Right lobe of liver (tissue), 6 donors: Measurements from ENCODE around the gene TNRC6C. TPM values are rescaled to one million over a fixed set of nuclear protein-coding genes. Genes with fewer than 3 reads are reported as not detected.

Experiments used
- ATAC-seq, 4 donors: fragments of 200-7000 bp; cut with Tn5 transposase; one replicate each; pipeline ENCODE4 v1.9.1; 2020; ENCODE audit warnings: mild to moderate bottlenecking in 4 of 4, moderate library complexity in 4 of 4
- DNase-seq, 3 donors: peaks; one replicate each; pipeline ENCODE4 v3.0.0-alpha.2; 2020
- H3K27ac ChIP-seq, 3 donors: fragments of 200-600 bp; one replicate each; pipeline ENCODE4 v1.8.0; 2022
- H3K27me3 ChIP-seq, 2 donors: fragments of 200-600 bp; one replicate each; pipeline ENCODE4 v1.8.0; 2022
- H3K36me3 ChIP-seq, 4 donors: fragments of 200-600 bp; sonication (generic) in 1 of 4; one replicate each; pipeline versions ENCODE4 v1.5.1 to v1.8.0; 2017 to 2022; ENCODE audit warnings: control low read depth in 1 of 4
- H3K4me1 ChIP-seq, 4 donors: fragments of 200-600 bp; sonication (generic) in 1 of 4; one replicate each; pipeline versions ENCODE4 v1.5.1 to v1.8.0; 2017 to 2022; ENCODE audit warnings: control low read depth in 1 of 4
- H3K4me3 ChIP-seq, 3 donors: fragments of 200-600 bp; one replicate each; pipeline ENCODE4 v1.8.0; 2022
- H3K9me3 ChIP-seq, 4 donors: fragments of 200-600 bp; sonication (generic) in 1 of 4; one replicate each; pipeline versions ENCODE4 v1.5.1 to v1.8.0; 2017 to 2022; ENCODE audit warnings: control low read depth in 1 of 4
- CTCF ChIP-seq, 4 donors: fragments of 200-600 bp in 3 of 4; fragments of 450-650 bp in 1 of 4; IDR thresholded peaks; one replicate each; pipeline versions ENCODE4 v1.5.1 to v1.8.0; 2016 to 2022; ENCODE audit warnings: antibody characterized with exemption in 4 of 4, mild to moderate bottlenecking in 2 of 4
- POLR2A ChIP-seq: fragments of 450-650 bp; IDR thresholded peaks from one replicate; pipeline ENCODE4 v1.6.1; 2017; ENCODE audit warnings: antibody characterized with exemption, mild to moderate bottlenecking
- WGBS: methylation state at CpG from one replicate; pipeline ENCODE4 v1.1.6; 2018; ENCODE audit warnings: low coverage, low lambda C conversion rate; ENCODE audit not compliant: insufficient coverage; ENCODE audit errors: missing lambda C conversion rate; 5-methylcytosine and 5-hydroxymethylcytosine counted together
- intact Hi-C, 2 donors: fragments of 100-400 bp; cut with DNase I; formaldehyde crosslinking; loops; one replicate each; pipeline versions ENCODE4 v1.11.2 to v1.14.1; 2022
- total RNA-seq, 6 experiments: library from RNA; depleted of rRNA in 2 of 6; stranded (reverse); fragments of >200 nt in 2 of 6; fragmentation: NEBNext Ultra II Directional in 3 of 6; extraction: Animal tissue kit (Norgen Biotek cat#: 25700) in 3 of 6; gene quantifications; one replicate each; pipeline versions ENCODE4 v1.1.0 to v1.2.4, GENCODE V29; 2016 to 2023
- donor health status: DM: no; HTN: yes; CAD: no.
- donor health status: DM: no; HTN: no; CAD: no.
- donor health status: DM: no; HTN: no; CAD: no.
- donor health status: DM: no; HTN: yes; CAD: no.
- donor health status: DM: no; HTN: yes; CAD: no.

Gene TNRC6C
- total RNA-seq, 6 experiments from 2014 or later: 1.9 to 10.6 (median 7.7) TPM

DNA sequence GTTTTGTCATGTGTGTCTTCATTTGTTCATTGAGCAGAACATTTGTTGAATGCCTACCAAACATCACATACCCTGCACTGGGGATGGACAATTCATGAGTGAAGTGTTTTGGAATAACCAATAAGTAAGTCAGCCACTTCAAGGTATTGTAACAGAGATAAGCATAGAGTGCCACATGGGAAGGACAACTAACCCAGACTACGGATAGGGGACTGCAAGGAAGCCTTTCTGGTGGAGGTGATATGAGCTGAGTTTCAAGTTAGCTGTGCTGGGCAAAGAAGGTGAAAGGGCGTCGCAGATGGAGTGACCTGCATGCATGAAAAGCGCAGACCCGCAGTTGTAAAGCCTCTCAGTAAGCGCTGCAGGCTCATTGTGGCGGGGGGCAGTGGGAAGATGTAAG is 78.8 kb downstream of the TNRC6C start:
- no peak for DNase-seq
- TF ChIP-seq POLR2A: no peak
- no peak for TF ChIP-seq CTCF (IDR thresholded peaks at IDR 0.05)
- 88% methylated on average over 7 of the region's 7 CpGs for WGBS
- no peaks in the 10 kb centered on the region for H3K9me3 ChIP-seq
- no peak overlapping the region for H3K27ac ChIP-seq
- no peaks in the 10 kb centered on the region for H3K4me1 ChIP-seq
- peaks cover 0 to 24% (median 2%) of the 10 kb centered on the region in 4 donors for H3K36me3 ChIP-seq
- H3K27me3 ChIP-seq: no peaks in the 10 kb centered on the region
- no peak for ATAC-seq
- no peak overlapping the region for H3K4me3 ChIP-seq
- intact Hi-C loops: no loop called here

- DNase-seq (no peak), ATAC-seq (no peak)
- no peaks in the 10 kb centered on the region for H3K9me3 ChIP-seq
- H3K27ac ChIP-seq: no peak overlapping the region
- no peak for TF ChIP-seq POLR2A
- intact Hi-C loops: no loop called here
- WGBS: 83% methylated on average over 11 of the region's 11 CpGs
- H3K4me1 ChIP-seq: no peaks in the 10 kb centered on the region
- peaks cover 0 to 15% (median 0%) of the 10 kb centered on the region in 4 donors for H3K36me3 ChIP-seq
- H3K4me3 ChIP-seq: no peak overlapping the region
- no peaks in the 10 kb centered on the region for H3K27me3 ChIP-seq
These were observed 80.3 kb downstream of the TNRC6C start for GRCh38 chr17:78038748-78039288.

DNA sequence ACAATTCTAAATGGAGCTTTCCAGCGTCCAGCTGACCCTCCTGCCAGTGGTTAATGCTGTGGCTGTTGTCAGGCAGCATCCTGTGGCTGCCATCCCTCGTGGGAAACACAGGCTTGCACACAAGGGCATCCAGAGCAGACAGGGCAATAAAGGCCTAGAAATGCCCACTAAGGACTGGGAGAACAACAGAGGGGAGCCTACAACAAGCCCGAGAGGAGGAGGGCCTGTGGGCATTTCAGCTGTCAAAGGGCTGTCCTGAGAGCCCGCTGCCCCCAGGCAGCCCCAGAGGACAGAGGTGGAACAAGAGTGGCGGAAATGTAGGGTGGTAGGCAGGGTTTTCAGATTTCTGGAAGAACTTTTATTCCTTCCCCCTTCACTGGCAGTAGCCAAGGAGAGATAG is 81.1 kb downstream of the TNRC6C start:
- ATAC-seq (no peak), DNase-seq (no peak)
- H3K36me3 ChIP-seq: peaks cover 0 to 13% (median 0%) of the 10 kb centered on the region in 4 donors
- intact Hi-C loops: no loop called here
- H3K27ac ChIP-seq: no peak overlapping the region
- 92% methylated on average over 5 of the region's 5 CpGs for WGBS
- no peaks in the 10 kb centered on the region for H3K4me1 ChIP-seq
- H3K9me3 ChIP-seq: no peaks in the 10 kb centered on the region
- TF ChIP-seq CTCF (IDR thresholded peaks at IDR 0.05) (no peak), POLR2A (no peak)
- H3K27me3 ChIP-seq: no peaks in the 10 kb centered on the region
- no peak overlapping the region for H3K4me3 ChIP-seq

- Histone ChIP-seq H3K9me3 (no peaks in the 10 kb centered on the region), H3K4me3 (peak overlapping the region; percentile 28 to 44 (median 32)), H3K36me3 (peaks cover 0 to 11% (median 0%) of the 10 kb centered on the region in 4 donors), H3K4me1 (no peaks in the 10 kb centered on the region), H3K27ac (peak overlapping the region; percentile 34 to 62 (median 39)), H3K27me3 (no peaks in the 10 kb centered on the region)
- DNase-seq (peak; percentile 43 to 72 (median 68)), ATAC-seq (peak; percentile 49 to 93 (median 83))
- no peak for TF ChIP-seq CTCF (IDR thresholded peaks at IDR 0.05)
- TF ChIP-seq POLR2A: no peak
- intact Hi-C loops: no loop called here
- 65% methylated on average over 21 of the region's 44 CpGs for WGBS
These were observed 82.2 kb downstream of the TNRC6C start for GRCh38 chr17:78040440-78041385.
